Stimulated activated CD8-positive, alpha-beta memory T cell treated with anti-CD3 and anti-CD28 coated beads, Interleukin-7, amount 100 ng/mL, for 4 hours (primary cell): Measurements from ENCODE around the gene ZNF593OS.

Experiments used
- DNase-seq, 2 donors: peaks; one replicate each; pipeline ENCODE4 v3.0.0-alpha.2; 2020; ENCODE audit warnings: low read depth in 2 of 2

ZNF593OS gene

DNA sequence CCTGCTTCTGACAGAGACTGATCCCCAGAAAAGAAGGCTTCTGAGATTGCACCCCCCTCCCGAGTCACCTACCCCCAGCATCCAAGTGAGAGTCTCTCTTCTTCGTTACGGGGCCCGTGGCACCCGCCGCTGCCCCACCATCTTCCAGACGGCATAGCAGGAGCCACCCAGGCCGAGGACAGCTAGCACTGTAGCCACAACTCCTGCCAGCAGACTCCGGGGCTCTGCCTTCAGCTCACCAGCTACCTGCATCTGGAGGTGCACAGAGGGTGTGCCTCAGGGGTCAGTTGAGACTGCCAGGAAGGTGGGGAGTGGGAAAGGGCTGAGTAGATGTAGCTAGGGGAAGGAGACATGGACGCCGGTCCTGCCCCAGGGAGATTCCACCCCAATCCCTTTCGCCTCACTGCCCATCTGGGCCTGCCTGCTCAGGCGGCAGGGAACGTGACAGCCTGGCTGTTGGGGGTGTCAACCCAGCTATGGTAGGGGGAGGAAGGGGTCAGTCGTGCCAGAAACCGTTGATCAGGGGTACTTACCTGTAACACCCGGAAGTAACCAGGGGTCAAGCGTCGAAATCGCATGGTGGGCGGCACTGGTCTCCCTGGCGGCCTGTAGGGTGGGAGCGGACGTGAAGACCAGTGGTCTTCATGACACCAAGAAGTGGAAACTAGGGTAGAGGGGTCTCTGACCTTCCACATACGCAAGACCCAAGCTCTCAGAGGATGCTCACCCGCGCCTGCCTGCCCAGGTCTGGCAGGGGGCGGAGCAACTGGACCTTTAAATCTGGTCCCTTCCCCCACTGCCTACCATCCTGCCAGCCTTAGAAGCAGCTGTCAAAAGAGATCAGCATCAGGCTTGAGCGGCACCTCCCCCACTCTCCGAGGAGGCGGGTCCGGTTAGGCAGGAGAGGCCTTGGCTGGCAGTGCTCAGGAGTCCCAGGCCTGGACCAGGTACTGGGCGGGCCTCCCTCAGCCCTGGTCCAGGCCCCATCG, at the start of gene ZNF593OS:
TSS of gene ZNF593OS (minus strand) at position 749 of the 989 bp plus-strand sequence. CDS start at position 578, 171 bp downstream.
- DNase-seq, result no peak

DNA sequence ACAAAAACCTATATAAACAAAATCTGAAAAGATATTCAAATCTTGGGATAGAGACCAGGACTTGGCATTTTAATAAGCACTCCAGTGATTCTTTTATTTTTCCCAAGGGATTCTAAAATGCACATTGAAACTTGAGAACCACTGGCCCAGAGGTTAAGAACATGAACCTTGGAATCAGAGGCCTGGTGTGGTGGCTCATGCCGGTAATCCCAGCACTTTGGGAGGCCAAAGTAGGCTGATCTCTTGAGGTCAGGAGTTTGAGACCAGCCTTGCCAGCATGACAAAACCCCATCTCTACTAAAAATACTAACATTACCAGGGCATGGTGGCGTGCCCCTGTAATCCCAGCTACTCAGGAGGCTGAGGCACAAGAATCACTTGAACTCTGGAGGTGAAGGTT, 49.5 kb upstream of the ZNF593OS start:
- DNase-seq, result no peak

DNA sequence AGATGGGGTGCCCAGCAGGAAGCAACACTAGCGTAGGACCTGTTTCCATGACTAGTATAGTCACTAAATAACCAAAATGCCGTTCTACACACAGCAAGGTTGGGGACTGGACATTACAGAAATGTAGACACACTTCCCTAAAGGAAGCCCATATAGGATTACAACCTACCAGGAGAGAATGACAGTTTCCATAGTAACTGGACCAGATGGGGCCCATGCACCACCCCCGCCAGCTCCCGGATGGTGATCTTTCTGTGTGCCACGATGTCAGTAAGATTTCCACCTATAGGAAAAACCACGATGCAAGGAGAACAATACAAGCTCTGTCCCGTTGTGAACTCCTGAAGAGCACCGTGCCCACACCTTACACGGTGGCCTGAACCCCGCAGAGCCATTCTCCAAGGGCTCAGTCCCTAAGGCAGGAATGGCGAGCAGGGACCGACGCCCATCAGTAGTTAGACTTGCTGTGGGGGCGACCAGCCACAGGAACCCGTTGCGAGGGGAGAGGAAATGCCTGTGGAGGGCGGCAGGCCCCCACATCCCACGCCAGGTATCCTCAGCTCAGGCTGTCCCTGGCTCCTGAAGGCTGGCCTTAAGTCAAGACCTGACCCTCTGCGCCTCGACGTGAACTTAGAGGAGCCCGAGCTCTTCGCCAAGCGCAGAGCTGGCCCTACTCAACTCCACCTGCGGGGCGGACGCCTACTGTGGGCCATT, 48.7 kb upstream of the ZNF593OS start:
- DNase-seq, result no peak

DNA sequence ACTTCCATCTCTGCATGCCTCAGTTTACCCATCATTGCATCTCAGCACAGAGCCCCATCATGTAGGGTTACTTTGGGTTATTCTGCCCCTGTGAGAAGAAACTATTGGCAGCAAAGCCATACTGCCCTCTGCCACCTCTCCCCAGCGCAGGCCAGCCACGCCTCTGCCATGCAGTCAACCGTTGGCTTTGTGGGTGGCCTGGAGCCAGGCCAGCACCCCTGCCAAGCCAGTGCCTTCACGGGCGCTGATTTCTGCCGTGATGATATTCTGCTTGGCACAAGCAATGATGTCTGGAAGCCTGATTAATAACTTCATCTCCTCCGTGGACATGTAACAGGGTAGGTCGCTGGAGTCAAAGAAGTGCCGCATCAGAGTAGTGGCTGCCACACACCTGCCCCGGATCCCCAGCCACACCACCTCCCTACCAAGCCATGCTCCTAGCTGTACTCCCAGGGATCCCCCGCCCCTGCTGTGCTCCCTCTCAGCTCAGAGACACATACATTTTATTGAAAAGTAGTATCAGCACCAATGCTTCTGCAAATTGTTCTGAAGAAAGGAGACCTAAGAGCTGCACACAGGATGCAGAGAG, 47.4 kb upstream of the ZNF593OS start:
- no peak for DNase-seq

DNA sequence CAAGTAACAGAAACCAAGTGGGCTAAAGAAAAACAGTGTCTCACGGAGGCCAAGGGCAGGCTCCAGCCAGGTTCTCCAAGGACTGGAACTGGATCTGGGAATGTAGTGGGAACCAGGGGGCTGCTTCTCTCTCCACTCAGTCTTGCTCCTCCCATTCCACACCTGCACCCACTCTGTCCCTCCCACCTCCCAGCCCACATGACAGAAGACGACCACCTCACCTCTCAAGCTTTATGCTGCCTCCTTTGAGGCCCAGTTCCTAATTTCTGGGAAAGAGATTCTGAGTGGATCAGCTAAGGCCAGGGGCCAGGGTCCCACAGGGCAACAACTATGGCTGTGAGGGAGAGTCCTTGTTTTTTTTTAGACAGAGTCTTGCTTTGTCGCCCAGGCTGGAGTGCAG, 43.6 kb upstream of the ZNF593OS start:
- DNase-seq, result no peak

DNA sequence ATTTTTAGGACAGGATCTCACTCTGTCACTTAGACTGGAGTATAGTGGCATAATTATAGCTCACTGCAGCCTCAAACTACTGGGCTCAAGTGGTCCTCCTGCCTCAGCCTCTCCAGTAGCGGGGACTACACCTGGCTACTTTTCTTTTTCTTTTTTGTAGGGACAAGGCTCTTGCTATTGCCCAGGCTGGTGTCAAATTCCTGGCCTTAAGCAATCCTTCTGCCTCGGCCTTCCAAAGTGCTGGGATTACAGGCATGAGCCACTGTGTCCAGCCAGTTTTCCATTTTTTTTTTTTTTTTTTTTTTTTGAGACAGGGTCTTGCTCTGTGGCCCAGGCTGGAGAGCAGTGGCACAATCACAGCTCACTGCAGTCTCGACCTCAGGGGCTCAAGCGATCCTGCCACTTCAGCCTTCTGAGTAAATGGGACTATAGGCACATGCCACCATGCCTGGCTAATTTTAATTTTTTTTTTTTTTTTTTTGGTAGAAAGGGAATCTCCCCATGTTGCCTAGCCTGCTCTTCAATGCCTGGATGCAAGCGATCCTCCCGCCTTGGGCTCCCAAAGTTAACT, 41.8 kb upstream of the ZNF593OS start:
- no peak for DNase-seq

DNA sequence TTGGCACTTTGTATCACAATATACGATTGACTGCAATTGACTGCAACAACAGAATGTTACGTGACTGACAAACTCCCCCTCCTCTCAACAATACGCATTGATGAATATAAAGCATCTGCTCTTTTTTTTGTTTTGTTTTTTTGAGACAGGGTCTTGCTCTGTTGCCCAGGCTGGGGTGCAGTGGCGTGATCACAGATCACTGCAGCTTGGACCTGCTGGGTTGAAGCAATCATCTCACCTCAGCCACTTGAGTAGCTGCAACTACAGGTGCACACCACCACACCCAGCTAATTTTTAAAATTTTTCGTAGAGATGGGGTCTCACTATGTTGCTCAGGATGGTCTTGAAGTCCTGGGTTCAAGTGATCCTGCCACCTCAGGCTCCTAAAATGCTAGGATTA, 41.1 kb upstream of the ZNF593OS start:
- no peak for DNase-seq

DNA sequence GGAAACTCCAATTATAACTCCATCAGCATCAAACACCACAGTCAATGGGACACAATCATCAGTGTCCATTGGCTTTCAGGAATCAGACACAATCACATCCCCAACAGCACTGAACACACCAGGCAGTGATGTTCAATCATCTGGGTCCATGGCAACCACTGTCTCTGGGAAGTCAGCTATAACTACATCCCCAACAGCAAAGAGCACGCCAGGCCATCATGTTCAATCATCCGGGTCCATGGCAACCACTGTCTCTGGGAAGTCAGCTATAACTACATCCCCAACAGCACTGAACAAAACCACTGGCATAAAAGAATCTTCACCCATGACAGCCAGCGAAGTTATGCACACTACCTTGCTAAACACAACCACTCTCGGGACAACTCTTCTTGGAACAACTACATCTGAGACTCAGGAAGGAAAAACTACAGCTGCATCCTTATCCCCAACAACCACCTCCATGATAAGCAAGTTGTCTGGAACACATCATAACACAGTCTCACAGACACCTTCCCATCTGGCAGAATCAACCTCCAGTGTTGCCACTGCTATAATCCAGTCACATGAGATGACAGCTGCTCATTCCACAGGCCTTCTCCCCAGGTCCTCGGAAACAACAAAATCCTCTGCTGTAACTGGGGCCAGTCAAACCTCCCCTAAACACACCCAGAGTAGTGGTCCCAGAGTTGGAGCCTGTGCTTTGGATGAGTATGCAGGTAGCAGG, 38.7 kb upstream of the ZNF593OS start:
- DNase-seq, result no peak

DNA sequence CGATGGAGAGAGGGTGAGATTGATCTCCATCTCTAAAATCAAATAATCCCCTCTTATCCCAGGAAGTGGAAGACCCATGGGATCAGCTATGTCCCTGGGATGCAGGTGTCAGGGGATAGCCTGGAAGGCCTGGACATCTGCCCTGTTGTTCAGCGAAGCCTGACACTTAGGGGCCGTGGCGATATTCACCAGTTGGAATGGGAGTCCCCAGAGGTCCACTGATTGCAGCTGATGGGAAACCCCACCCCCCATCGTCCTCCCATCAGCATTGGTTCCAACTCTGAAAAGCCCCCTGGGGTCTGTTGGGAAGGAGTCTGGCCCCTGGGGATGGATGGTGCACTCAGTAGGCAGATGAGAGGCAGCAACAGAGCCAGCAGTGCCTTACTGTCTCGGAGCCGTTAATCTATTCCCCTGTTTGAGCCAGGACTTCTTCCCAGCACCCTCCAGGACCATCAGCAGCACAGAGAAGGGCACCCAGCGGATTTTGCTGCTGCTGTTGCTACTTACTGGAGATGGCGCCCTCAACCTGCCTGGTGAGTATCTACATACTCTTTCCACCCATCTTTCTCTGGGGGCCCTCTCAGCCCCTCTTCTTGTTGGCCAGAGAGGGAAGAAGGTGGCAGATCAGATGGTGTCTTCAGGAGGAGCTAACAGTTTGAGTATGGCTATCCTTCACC, 32.1 kb upstream of the ZNF593OS start:
- DNase-seq, result no peak

DNA sequence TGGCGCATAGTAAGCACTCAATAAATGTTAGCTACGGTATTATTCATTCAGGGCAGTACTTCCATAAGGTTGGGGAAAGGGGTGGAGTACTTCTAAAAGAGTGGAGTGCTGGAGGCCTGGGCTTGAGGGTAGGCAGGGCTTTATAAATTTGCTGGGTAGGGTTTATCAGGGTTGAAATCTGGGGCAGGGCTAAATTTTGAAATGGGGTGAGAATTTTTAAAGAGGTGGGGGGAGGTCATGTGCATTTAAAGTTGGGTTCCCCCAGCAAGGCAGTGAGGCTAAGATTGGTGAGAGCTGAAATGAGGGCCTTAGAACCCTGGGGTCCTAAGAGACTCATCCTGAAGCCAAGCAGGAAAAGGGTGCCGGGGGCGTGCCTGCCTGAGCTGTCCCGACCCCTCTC, 28.8 kb upstream of the ZNF593OS start:
- DNase-seq, result no peak

DNA sequence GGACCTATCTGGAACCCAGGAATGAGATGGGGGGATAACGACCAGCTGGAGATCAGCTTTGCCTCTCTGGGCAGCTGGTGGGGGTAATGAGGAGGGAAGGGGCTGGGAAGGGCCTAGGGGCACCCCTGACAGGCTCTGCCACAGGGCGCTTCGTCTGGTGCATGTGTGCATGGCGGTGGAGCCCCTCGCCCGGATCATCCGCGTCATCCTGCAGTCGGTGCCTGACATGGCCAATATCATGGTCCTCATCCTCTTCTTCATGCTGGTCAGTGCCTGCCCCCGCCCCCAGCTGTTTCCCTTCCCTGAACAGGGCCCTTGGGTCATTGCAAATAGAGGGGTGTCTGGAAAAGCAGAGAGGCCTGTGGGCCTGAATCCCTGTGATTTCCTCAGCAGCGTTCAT, 26.2 kb upstream of the ZNF593OS start:
- no peak for DNase-seq

DNA sequence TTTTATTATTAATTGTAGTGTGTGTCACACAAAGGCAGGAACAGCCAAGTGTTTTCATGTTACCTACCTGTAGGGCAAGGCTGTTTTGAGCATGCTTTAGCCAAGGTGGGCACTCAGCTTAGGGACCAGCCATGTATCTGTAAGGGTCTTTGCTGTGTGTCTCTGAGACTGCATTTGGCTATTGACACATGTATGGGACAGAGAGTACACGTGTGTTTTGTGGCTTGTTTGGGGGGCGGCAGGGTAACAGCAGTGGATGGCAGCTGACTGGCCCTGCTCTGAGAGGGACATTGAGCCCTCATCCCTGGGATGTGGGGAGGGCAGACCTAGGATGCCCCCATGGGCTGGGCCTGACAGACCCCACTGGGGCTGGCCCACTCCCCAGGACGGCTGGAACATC, 25.7 kb upstream of the ZNF593OS start:
- DNase-seq, result no peak

DNA sequence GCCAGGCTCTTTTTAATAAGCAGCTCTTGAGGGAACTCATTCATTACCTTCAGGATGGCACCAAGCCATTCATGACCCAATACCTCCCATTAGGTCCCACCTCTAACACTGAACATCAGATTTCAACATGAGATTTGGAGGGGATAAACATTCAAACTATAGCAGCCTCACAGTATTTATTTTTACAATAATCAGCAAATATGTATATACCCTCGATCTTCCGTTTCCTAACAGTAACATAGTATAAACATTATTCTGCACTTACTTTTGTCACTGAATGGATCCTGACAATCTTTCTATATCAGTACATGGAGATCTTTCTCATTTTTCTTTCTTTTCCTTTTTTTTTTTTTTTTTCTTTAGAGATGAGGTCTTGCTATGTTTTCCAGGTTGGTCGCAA, 24.2 kb upstream of the ZNF593OS start:
- no peak for DNase-seq

DNA sequence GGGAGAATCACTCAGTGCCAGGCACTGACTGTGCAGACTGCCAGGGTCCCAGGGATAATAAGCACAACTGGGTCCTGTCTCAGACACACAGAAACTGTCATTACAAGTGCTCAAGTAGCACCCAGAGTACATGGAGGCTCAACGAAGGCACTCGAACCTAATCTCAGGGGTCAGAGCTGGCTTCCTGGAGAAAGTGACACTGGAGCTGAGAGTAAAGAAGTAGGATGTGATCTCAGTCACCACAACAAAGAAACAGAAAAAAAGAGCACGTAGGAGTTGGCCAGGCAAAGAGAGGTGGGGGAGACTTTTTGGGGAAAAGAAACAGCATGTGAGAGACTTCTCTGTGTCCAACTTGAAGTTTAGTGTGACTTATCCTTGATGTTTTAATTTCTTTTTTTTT, 20.1 kb upstream of the ZNF593OS start:
- no peak for DNase-seq

DNA sequence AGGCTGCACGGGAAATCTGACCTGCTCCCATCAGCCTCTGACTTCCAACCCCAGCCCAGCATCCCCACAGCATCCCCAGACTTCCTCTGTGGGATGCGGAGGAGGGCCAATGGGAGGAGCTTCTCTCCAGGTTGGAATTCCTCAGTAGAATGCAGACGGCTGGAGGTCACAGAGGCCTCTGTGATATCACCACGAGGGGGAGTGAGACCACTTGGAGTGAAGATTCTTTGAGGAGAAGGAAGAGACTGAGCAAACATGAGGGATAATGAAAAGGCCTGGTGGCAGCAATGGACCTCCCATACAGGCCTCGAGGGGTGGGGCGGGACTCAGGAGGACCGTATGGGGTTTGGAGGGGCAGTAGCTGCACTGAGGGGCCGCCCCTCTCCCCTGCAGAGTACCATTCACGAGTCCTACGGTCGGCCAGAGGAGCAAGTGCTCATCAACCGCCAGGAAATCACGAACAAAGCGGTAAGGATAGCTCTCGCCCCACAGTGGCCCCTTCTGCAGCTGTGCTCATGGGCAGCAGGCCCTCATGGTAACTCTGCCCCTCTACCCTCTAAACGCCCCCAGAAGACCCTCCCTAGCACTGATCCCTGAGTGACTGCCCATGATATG, 18.8 kb upstream of the ZNF593OS start, which contains the start of gene CATSPER4:
TSS of gene CATSPER4 (plus strand) at position 230 of the 615 bp plus-strand sequence. CDS start at position 256, 26 bp downstream.
- no peak for DNase-seq

DNA sequence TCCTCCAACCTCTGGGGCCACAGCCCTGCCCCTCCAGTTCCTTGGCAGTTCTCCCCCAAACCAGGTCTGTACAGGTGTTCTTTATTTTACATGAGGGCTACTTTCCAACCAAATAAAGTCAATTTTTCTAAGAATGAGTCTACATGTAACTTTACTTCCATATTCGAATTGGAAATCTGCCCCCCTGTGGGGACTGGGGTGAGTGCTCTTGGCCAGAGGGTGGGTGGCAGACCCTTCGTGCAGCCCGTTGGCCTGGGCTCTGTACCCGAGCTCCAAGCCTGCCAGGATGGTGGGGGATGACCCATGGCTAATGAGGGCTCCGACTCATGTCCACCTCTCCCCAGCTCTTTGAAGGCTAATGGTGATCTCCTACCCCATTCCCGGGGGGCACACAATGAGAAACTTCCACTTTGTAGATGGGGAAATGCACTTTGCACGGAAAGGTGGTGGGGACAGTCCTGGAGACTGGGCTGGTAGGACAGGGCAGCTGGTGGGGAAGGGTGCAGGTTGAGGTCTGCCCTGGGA, 18.2 kb upstream of the ZNF593OS start:
- DNase-seq, result no peak

DNA sequence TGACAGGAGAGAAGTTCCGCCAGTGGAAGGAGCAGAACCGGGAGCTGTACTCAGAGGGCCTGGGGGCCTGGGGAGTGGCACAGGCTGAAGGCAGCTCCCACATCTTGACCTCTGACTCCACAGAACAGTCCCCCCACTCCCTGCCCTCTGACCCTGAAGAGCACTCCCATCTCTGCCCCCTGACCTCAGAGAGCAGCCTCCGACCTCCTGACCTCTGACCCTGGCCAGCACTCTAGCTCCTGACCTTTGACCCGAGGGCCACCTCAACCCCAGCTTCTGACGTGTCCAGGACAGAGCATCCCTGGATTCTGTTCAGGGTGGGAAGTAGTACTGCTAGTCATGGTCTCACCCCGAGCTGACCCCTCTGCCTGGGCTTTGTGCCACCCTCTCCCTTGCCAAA, 17.7 kb upstream of the ZNF593OS start:
- DNase-seq, result no peak

DNA sequence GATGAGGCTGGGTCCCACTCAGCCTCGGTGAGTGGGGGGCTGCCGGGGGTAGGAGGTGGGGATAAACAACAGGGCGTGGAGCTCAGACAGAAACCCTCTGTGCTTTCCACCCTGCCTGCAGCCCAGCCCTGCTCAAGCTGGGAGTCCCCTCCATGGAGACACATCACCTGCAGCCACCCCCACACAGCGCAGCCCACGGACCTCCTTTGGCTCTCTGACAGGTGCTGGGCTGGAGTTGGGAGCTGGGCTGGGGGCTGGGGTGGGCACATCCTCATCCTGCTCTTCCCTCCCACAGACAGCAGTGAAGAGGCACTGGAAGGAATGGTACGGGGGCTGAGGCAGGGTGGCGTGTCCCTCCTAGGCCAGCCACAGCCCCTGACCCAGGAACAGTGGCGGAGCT, 16.8 kb upstream of the ZNF593OS start:
- DNase-seq, result no peak

DNA sequence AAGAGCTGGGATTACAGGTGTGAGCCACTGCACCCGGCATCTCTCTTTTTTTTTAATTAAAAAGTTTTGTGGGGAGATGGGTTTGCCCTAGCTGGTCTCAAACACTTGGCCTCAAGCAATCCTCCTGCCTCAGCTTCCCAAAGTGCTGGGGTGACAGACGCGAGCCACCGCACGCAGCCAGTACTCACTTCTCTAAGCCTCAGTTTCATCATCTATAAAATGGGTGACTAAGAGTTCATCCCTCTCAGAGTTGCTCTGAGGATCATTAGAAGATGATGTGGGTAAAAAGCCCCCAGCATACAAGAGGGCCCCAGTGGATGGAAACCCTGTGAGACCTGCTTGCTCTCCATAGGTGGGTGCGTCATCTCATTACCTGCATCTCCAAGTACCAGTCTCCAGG, 16.2 kb upstream of the ZNF593OS start:
- no peak for DNase-seq

DNA sequence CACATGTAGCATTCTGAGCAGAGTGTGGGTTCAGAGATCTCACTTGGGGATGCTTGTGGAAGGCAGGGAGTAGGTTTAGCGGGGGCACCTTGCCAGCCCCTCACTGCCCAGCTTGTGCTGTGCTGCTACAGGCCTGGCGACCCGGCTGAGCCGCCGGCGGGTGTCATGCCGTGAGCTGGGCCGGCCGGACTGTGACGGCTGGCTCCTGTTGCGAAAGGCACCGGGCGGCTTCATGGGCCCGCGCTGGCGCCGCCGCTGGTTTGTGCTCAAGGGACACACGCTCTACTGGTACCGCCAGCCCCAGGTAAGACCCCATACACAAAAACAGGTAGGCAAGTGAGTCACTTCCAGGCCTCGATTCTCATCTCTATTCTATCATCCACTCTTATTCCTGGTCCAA, 13.3 kb upstream of the ZNF593OS start:
- no peak for DNase-seq
